Measurements from ENCODE around the gene ST7L.

Gene ST7L

DNA sequence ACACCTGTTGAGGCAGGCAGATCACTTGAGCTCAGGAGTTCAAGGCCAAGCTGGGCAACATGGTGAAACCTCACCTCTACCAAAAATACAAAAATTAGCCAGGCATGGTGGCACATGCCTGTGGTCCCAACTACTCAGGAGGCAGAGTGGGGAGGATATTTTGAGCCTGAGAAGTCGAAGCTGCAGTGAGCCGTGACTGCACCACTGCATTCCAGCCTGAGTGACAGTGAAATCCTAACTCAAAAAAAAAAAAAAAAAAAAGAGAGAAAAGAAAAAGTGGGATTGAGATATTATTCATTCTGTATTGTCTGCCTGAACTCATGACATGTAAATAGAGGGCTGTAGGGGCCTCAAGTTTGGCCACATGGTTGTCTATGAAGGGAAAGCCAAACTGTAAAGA, 72.9 kb downstream of the ST7L start:
- no peak for DNase-seq (ENCODE audit: low read depth in 2 of 2)

DNA sequence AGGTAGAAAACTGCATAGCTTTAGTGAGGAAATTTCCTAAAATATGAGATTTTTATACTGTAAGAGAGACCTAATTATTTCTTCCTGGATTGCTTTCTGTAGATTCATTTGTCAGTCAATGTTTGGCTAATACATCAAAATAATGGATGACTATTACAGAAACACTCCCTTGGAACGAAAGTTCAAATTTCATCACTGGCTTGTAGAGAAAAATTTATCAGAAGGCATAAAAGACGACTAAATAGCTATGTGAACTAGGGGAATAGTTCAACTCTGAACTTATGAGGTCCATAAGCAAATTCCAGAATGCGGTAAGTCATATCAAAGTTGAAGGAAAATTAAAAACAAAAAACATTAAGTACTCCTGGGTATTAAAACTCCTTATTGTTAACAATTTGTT, 74.2 kb downstream of the ST7L start:
- no peak for DNase-seq (ENCODE audit: low read depth in 2 of 2)

DNA sequence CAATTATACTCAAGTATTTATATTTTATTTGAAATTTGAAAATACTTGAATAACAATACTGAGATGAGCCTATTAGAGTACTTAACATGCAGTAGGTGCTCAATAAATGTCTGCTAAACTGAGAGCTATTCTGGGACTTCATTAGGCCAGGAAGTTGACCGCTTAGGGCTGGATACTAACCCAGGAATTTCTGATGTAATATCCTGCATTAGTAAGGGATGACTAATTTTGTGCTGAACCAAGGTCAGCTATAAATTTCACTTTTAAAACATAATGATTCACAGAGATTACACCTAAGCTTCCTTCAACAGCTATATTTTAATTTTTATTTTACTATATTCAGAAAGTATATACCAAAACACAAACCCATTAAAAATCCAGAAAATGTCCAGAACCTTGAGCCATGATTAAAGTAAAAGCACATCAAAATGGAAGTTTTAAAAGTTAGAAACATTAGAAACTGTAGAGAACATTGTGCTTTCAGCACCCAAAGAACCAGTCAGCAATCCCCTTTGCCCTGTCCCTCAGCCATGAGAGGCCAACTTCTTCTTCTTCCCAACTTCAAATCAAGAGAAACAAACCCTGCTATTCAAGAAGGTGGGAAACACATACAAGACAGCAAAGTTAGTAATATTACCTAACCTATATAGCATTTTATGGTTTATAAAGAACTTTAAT, 74.8 kb downstream of the ST7L start:
- DNase-seq (ENCODE audit: low read depth in 2 of 2) = no peak

DNA sequence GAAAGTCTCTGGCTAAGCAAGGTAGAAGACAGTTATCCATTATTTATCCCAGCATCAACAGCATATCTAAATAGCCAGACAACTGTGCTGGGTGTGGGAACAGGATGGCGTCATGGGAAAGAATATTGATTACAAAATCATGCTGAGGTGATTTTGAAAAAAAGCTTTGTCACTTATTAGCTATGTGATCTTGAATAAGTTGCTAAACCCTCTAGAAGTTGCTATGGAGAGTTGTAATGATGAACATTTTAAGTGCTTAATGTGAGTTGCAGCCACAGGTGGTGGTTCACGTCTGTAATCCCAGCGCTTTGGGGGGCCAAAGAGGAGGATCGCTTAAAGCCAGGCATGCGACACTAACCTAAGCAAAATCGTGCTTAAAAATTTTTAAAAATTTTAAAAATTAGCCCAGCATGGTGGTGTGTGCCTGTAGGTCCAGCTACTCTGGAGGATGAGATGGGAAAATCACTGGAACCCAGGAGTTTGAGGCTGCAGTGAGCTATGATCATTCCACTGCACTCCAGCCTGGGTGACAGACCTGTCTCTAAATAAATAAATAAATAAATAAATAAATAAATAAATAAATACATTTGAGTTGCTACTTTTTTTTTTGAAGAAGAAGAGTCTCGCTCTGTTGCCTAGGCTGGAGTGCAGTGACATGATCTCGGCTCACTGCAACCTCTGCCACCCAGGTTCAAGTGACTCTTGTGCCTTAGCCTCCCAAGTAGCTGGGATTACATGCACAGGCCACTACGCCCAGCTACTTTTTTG, 76.6 kb downstream of the ST7L start:
- DNase-seq (ENCODE audit: low read depth in 2 of 2) = no peak

DNA sequence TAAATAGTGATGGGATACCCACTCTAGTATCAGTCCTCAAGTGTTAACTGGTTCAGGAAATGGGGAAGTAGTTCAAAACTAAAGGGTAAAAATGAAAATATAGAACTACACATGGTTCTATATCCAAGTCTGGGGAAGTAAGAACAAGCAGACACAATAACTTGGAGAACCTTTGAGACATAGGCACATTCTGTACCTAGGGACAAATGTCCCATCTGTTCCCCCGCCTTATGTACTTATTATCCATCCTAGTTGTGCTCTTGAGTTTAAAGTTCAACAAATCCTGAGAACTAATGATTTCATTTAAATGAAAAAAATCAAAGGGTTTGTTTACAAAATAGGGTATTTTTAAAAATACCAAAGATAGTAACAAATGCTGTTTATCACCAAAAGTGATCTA, 77.6 kb downstream of the ST7L start:
- DNase-seq (ENCODE audit: low read depth in 2 of 2) = no peak

DNA sequence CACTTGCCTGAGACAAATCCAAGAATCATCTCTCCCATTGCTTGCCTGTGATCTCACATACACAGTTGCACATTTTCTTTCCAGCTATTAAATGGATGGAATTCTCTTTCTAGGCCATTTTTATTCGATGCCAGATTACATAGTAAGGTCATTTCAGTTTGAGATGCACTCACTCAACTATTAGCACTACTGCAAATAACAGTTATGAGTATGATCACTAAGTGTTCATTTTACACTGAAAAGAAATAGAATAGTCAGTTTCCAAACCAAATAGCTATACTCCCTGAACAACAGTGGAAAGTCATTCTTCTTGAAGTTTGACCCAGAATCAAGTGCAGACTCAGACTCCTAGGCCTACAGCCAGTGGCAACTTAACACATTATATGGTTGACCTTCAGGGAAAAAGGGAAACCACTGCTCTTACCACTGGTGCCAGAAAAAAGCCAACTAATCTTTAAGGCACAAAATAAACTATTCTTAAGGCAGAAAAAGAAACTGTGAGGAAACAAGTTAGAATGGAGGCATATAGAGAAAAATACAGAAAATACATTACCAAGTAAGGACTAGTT, 78.6 kb downstream of the ST7L start:
- DNase-seq (ENCODE audit: low read depth in 2 of 2) = no peak

DNA sequence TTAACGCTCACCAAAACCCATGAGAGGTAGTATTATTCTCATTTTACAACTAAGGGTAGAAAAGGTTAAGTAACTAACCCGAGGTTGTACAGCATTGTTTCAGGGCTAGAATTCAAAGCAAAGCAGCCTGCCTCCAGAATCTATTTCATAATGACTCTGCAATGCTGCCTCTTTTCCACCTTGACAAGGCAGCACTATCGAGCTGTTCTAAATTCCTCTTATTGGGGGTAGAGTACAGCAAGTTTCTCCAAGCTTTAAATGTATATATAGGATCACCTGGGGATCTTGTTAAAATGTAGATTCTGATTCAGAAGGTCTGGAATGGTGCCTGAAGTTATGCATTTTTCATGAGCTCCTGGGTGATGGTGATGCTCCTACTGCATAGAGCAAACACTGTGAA, 80.1 kb downstream of the ST7L start:
- DNase-seq (ENCODE audit: low read depth in 2 of 2) = no peak

DNA sequence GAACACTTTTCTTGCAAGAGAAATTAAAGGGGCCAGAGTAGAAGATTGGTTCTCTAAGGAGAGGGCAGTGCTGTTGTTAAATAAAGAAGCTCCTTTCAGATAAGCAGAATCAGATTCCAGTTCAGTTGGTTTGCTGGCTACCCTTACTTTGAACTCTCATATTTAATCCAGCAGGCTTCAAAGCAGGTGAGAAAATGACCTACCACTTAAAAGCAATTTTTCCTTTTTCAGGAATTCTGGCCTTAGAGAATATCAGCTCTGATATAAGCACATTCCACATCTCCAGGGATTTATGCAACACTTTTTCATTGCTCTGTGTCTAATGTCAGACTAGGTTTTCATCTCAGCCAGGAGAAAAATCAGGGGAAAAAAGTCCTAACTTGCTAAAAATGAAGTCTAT, 81.5 kb downstream of the ST7L start:
- DNase-seq (ENCODE audit: low read depth in 2 of 2) = no peak

DNA sequence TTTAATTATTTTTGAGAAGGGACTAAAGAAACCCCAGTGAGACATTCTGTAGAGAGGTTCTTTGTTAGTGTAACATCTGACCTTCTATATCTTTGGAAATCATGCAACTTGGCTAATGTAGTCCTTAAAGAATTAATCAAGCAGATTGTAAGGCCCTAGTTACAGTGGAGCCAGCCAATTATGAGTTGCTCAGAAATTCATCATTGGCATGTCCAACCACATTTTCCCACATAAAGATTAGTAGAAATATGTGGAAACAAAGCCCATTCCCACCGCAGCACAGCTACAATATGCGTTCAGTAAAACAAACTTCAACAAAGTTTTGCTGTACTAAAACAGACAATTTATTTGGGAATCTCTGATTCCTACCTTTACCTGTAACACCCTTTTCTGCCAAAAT, 82.4 kb downstream of the ST7L start:
- no peak for DNase-seq (ENCODE audit: low read depth in 2 of 2)

DNA sequence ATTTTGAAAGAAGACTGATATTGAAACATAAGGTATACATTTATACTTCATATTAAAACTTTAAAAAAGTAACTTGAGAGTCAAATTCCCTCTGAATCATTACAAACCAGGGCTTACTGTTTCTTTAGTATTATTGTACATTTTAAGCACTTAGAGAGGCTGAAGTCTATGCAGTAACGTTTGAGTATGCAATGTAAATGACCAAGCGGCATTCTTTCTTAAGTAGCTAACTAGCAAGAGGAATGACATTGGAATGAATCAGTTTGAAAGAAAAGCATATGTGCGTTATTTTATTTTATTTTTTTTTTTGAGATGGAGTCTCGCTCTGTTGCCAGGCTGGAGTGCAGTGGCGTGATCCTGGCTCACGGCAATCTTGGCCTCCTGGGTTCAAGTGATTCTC, 85.9 kb downstream of the ST7L start:
- DNase-seq (ENCODE audit: low read depth in 2 of 2) = no peak

DNA sequence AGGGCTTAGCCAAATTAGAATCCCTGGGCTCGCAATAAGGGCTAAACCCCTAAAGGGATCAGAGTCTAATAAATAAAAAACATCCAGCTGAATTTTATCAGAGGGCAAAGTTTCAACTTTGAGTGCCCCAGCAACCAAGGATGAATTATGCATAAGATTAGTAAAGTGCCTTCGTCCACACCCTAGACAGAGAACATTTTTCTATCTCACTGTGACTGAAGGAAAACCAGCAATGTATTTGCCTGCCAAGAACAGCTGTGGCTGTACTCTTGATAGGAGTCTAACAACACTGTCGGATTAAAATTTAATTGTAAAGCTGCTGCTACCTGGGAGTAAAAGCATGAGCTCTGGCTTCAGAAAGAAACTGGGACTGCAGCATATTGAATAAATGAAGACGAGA, 86.9 kb downstream of the ST7L start:
- no peak for DNase-seq (ENCODE audit: low read depth in 2 of 2)

DNA sequence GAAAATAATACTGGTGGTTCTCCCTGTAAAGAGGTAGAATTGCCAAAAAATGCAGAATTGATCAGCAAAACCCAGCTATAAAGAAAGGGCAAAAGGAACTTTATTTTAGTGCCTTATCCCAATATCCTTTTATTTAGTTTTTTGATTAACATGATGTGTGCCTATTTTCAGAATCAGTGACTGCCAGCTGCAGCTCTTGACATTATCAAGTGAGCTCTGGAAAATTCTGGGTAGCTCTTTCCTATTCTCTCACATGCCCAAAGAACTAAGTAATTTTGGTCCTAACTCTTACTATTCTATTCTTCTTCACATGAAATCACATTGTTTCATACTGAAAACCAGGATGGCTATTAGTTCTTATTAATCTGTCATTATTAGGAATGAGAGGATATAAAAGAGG, 88.1 kb downstream of the ST7L start:
- DNase-seq (ENCODE audit: low read depth in 2 of 2) = no peak

DNA sequence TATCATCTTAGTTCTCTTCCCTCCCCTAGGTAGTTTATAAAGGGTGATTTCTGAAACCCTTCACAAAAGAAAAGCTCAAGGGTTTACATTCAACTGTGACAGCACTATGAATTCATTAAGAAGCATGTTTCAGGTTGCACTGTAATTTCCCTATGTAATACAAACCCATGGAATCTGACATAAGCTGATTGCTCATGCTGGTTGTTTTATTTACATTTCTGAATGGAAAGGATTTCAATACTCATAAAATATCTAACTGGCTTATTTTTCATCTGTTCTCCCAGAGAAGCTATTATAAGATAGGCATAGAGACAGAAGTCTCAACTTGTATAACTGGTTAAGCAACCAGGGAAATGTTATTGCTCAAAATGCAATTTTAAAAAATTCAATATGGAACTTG, 89.6 kb downstream of the ST7L start:
- no peak for DNase-seq (ENCODE audit: low read depth in 2 of 2)

DNA sequence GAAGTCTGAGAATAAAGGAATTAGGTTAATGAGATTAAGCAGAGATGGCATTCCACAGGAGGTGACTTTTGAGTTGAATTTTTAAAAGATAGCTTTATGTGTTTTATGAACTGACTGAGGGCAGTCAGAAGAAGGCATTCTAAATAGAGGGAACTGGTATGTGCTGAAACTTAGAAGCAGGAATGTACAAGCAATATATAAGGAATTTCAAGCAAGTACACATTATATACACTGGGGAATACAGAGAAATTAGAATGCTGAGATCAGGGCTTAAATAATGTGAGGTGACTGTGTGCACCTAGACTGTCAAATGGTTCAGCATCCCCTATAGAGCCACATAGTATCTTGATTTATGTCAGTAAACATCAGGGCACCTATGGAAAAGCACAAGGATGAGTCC, 90.9 kb downstream of the ST7L start:
- no peak for DNase-seq (ENCODE audit: low read depth in 2 of 2)

DNA sequence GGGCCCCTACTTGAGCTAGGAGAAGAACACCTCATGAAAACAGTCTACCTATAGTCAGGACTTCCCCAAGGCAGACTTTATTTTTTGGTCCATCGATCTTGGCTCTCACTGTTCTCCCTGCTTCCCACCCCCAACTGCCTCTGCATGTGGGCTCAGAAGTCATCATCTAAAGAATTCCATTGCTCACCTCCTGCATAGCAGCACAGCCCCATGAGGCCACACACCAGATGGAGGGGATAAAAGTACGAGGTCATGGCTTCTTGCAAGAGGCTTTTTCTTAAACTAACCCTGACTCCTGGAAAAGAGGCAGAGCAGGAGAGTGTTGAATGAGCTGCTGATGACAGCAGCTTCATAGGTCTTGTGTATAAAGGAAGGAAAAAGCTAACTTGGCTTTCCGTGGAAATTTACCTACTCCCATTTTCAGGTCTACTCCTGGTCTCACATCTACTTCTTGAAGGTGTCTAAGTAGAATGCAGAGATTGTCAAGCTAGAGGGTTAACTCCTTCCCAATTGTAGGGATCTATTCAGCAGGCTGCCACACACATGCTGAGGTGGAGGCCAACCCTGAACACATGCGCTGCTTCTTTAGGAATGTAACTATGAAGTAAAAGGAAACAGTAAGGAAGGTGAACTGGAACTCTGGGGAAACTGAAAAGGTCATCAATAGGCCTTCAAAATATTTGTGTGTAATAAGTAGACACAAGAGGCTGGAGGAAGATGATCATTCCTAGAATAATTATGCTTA, 91.5 kb downstream of the ST7L start:
- DNase-seq (ENCODE audit: low read depth in 2 of 2) = no peak

DNA sequence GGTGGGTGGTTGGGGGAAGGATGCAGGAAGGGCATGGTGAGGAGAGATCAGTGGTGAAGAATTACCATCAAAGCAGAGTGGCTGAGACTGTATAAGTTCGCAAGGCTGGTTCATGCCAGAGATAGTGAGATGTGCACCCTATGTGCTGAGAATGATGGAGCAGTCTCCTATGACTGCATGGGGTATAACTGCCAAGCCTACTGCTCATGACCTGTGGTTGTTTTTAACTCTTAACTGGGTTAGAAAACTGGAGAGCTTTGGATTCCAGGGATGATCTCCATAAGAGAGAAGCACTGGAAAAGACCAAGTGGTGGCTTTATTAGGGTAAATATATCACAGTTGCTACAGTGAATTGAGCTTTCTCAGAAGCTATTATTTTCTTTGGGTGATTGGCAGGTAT, 94.0 kb downstream of the ST7L start:
- DNase-seq (ENCODE audit: low read depth in 2 of 2) = no peak

DNA sequence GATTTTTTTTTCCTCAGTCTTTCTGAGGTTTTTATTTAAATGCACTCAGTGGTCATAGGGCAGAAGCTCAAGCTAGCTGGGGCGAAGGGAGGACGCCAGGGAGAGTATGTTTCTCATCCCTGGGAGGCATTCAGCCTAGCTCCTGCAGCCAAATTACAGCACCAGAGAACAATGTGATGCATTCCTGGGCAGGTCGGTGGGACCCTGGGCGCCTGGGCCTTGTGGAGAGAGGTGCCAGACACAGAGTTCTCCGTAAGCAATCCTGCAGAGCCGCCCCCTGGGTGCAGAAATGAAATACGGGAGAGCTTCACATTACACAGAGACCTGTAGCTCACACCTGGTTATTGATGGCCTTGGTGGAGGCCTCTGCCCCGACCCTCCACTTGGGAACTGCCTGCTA, 94.7 kb downstream of the ST7L start:
- DNase-seq (ENCODE audit: low read depth in 2 of 2) = no peak

DNA sequence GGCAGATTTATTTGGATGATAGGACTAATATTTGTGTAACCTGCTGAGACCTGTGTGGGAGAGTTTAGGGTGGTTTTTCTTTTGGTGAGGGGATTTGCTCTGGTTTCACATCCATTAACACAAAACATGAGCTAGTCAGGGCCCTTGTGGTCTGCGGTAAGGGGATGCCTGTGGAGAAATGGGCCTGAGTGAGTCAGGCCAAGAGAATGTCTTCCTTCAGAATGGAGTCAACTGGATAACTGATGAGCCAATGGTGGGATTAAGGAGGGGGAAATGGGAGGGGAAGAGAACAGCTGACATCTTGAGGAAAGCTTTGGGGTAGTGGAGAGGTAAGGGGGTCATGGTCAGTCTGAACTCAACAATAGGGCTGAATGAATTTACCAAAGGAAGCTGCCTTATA, 96.3 kb downstream of the ST7L start:
- no peak for DNase-seq (ENCODE audit: low read depth in 2 of 2)

DNA sequence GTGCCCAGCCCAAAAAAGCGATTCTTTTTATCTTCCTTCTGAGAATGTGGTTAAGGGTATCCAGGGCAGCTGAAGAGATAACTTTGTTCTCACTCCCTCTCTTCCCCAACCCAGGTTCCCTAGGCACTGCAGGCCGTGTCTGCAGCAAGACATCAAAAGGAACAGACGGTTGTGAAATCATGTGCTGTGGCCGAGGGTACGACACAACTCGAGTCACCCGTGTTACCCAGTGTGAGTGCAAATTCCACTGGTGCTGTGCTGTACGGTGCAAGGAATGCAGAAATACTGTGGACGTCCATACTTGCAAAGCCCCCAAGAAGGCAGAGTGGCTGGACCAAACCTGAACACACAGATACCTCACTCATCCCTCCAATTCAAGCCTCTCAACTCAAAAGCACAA, 98.8 kb downstream of the ST7L start:
- DNase-seq (ENCODE audit: low read depth in 2 of 2) = no peak

DNA sequence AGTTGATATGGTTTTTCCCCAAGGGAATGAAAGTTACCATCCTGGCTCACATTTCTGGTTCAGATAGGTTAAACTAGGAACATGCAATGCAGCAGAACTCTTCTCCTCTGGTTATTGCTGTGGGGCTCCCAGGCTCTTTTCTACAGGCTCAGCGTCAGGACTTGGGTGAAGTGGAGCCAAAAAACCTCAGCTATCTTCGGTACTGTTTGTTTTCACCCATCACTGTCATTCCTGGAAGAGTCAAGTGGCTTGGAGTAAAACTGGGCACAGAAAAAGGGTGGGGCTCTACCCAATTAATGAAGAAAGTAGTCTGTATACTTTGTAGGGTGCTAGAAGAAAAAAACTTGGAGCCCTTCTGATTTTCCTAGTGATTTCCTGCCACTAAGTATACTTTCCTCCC, 100.8 kb downstream of the ST7L start:
- DNase-seq (ENCODE audit: low read depth in 2 of 2) = no peak

DNA sequence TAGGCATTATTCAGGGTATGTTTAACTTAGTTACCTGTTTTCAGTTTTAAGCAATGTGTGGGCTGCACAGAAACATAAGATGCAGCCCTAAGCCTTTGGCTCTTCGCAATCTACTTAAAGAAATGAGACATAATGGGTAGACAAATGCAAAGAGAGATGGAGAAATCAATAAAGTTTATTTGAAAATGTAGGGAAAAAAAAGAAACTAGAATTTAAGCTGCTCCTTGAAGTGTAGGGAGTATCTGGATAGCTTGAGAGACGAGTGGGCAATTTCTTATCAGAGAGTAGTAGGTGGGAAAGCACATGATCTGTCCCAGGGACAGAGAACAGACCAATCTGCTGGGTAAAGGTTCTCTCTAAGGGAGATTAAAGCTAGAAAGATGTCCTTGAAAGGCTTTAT, 101.3 kb downstream of the ST7L start:
- DNase-seq (ENCODE audit: low read depth in 2 of 2) = no peak

DNA sequence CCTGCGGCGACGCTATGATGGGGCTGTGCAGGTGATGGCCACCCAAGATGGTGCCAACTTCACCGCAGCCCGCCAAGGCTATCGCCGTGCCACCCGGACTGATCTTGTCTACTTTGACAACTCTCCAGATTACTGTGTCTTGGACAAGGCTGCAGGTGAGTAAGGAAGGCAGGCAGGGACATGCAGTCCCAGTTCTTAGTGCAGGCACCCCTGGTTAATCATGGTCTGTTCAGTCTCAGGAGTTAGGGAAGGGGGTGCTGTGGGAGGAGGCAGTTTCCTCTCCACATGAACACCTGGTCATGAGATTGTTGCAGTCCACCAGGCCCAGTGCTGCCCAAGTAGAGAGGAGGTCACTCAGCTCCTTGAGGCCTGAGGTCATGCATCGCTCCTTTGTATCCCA, 101.7 kb downstream of the ST7L start:
- no peak for DNase-seq (ENCODE audit: low read depth in 2 of 2)

DNA sequence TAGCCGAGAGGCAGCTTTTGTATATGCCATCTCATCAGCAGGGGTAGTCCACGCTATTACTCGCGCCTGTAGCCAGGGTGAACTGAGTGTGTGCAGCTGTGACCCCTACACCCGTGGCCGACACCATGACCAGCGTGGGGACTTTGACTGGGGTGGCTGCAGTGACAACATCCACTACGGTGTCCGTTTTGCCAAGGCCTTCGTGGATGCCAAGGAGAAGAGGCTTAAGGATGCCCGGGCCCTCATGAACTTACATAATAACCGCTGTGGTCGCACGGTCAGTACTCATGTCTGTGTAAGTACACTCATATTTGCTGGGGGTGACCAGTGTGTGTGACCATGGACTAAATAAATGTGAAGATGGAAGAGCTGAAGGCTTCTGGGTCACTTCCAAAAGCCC, 102.8 kb downstream of the ST7L start:
- DNase-seq (ENCODE audit: low read depth in 2 of 2) = no peak

Data from stimulated activated CD8-positive, alpha-beta memory T cell treated with anti-CD3 and anti-CD28 coated beads, Interleukin-15, amount 100 ng/mL, for 48 hours (primary cell).